GM18858 (cell line): ENCODE measurements around the gene ADD3.
A peak's percentile ranks its signal among the peaks of the same experiment; 100 is the strongest.

Experiments used
- ATAC-seq: cut with Tn5 transposase; IDR thresholded peaks from one replicate; pipeline ENCODE4 v1.9.1; 2021; ENCODE audit not compliant: unreplicated experiment

ADD3 gene, protein sequence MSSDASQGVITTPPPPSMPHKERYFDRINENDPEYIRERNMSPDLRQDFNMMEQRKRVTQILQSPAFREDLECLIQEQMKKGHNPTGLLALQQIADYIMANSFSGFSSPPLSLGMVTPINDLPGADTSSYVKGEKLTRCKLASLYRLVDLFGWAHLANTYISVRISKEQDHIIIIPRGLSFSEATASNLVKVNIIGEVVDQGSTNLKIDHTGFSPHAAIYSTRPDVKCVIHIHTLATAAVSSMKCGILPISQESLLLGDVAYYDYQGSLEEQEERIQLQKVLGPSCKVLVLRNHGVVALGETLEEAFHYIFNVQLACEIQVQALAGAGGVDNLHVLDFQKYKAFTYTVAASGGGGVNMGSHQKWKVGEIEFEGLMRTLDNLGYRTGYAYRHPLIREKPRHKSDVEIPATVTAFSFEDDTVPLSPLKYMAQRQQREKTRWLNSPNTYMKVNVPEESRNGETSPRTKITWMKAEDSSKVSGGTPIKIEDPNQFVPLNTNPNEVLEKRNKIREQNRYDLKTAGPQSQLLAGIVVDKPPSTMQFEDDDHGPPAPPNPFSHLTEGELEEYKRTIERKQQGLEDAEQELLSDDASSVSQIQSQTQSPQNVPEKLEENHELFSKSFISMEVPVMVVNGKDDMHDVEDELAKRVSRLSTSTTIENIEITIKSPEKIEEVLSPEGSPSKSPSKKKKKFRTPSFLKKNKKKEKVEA

DNA sequence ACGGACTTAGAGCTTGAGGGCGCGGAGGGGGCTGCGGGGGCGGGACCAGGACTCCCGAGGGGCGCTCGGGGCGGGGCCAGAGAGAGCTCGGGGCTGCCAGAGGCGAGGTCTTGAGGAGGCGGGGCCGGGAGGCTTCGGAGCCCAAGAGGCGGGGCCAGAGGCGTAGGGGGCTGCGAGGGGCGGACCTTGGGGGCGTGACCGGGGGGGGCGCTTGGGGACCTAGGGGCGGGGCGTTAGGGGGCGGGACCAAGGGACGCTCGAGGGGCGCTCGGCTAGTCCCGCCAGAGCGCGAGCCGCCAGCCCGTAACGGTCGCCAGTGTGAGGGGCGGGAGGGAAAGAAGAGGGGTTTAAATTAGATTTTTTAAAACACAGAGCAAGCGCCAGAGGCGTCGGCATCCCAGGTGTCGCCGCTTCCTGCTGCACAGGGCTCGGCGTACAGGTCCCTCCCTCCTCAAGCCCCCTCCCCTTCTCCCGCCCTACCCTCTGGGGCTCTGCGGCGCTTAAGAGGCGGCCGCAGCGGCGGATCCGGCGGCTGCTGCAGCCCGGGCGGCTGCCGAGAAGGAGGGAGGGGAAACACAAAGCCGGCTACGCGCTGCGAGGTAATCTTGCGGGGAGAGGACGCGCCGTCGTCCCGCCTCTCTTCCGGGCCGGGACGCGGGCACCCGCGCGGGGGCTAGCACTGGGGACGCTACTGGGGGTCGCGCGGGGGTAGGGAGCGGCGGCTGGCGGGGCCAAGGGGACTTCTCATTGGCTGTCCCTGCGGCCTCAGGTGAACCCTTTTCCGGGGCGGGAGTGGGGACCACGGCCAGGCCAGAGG lies at the start of gene ADD3:
ADD3 (plus strand) TSS at position 284 of the 817 bp plus-strand sequence. CDS start 92,670 bp downstream, outside the sequence.
- peak; percentile 28 for ATAC-seq

DNA sequence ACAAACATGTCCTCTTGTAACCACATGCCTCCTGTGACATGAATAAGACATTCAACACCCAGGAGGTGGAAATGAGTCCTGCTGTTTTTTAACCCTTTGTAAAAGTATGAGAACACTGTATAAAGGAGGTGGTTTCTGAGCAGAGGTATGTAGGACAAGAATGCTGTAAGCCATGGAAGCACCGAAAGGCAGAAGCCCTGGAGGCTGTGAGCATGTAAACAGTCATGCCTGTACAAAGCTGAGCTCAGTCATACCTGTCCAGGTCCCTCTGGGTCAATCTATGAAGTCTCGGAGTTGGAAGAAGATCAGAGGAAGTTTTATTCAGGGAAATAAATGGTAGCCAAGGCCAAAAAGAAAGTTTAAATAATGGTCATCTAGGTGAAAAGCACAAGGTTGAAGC lies 49.7 kb upstream of the ADD3 start:
- ATAC-seq: no peak

DNA sequence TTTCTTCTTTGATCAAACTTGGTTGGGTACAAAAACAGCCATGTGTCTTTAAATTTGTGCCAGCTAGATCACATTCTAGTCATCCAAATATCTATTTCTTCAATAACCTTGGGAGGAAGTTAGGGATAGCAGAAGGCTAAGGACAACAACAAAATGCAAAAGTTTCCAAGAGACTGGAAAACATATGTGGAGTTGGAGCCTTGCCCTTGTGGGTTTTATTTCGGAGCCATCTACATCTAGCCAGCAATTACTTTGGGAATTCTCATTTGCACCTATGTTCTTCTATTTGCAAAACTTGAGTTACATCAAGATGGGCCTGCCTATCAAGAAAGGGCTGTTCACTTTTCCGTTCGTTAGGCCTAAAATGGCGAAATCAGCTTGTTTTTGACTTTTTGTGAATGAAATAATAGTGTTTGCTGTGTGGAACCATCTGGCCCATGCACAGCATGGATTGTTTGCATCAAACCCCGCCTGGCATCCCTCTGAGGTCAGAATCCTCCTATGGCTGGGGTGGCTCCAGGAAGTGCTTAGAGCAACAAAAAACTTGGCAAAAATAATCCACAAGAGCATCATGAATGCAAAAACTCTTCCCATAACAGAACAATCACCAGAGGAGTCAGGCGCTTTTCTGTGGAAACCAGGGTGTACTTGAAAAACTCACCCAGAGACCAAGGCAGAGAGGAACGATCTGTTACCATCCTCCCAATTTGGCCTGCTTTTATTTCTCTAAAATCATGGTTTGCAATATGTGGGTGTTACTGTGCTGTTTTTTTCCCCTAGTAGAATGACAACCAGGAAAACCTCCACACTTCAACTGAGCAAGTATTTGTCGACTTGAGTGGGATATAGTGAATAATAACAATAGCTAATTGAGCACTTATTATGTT lies 48.3 kb upstream of the ADD3 start:
- ATAC-seq: no peak

DNA sequence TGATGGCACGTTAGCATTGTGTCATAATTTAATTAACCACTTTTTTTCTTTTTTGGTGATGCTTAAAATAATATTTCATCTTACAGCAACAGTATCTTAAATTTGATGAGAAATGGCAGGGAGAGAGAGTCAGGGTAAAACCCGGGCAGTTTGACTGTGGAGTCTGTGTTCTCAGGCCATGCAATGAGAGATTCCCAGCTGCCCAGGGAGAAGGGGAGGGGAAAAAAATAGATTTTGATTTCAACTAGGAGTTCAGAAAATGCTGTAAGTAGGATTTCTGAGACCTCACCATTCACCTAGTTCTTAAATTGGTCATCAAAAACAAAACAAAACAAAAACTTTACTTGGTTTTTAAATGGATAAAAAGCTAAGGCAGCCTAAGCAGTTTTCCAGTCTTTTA lies 47.1 kb upstream of the ADD3 start:
- no peak for ATAC-seq

DNA sequence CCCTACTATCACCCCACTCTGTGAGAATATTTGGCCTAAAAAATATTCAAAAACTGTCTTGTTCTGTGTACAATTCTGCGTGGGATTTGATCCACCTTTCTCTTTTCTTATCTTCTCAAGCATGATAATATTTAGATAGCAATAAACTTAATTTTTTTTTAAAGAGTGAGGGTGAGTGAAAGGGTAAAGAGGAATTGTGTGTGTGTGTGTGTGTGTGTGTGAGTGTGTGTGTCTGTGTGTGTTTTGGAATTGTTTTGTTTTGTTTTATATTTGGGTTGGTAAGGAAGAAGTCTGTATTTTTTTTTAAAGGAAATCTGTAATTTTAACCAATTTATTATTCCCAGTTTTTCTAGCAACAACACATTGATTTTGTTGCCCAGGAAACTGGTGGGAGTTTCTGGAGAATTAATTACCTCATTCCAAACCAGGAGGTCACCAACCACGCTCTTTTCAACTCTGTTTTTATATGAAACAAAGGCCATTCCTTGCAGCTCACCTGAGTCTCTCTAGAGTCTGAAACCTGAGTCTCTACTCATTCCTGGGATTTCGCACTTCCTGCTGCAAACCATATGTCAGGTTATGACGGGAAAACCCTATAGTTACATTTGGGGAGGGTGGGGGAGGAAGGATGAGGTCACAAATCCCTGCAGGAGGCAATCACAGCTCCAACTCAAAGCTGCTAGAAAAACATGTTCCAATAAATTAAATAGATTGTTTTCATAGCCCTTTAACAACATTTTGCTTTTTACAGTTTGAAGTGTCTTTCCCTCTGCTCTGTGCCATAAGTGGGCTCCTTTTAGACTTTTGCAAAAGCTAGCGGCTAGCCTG lies 46.4 kb upstream of the ADD3 start:
- ATAC-seq: no peak

DNA sequence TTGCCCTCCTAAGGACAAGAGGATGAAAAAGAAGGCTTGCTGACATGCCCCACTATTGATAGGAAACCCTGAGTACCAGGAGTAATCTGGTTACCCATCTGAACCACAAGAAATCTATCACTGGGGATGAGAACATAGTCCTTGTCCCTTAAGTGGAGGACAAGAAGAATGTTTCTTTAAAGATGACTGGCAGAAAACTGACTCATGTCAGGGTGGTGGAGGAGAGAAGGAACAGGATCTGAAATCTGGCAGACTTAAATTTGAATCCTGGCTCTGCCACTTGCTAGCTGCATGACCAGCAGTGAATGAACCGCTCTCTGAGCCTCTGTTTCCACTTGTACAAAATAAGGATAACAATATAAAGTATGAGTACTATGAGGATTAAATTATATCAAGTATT lies 45.5 kb upstream of the ADD3 start:
- no peak for ATAC-seq

DNA sequence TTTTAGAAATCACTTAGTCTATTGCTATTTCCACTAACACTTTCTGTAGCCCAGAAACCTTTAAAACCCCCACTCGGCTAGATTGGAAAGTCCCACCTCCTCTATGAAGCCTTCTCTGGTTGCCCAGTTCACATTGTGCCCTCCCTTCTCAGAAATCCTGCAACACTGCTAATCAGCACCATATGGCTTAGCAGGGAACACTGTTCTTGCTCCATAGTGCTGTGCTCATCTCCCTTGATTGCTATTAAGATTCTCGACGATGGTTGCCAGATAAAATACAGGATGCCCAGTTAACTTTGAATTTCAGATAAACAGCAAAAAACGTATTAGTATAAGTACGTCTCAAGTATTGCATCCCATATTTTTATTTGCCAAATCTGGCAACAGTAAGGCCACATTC lies 44.3 kb upstream of the ADD3 start:
- ATAC-seq: no peak

DNA sequence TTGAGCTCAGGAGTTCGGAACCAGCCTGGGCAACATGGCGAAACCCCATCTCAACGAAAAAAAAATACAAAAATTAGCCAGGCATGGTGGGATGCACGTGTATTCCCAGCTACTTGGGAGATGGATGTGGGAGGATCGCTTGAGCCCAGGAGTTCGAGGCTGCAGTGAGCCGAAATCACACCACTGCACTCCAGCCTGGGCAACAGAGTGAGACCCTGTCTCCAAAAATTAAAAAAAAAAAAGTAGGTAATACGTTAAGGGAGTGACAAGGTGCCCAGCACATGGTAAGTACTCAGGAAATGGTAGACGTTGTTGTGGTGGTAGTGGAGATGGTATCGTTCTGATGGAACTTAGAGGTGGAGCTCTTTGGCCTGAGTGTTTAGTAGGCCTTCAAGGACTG lies 43.5 kb upstream of the ADD3 start:
- no peak for ATAC-seq

DNA sequence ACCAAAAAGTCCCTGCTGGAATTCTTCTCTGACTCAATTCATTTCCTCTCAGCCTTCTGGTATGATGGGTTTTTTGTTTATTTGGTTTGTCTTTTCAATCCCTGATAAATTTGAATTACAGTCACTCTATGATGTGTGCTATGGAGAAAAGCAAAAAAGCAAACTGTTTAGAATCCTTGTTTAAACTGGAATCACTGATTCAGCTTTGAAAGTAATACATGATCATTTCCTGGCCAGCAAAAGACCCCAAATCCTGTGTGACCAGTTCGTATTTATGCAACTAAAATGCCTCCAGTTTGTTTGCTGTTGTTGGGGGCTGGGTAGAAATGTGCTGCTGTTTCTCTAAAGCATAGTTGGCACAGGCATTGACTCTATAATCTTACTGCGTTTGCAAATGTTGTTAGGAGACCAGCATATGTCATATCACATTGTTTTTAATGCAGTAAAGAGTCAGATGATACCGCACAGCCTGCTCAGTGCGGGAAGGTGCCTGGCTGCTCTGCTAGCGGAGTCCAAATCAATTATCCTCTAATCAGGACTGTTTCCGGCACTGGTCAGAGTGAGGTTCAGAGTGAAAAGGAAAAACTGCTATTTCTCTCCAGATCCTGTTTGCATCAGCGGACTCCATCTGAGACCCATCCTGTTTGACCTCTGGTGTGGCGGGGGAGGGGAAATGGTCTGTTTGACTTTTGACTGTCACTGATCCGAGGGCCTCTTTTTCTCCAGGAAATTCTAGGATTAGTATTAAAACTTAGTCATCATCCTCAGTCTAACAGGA lies 40.6 kb upstream of the ADD3 start:
- no peak for ATAC-seq

DNA sequence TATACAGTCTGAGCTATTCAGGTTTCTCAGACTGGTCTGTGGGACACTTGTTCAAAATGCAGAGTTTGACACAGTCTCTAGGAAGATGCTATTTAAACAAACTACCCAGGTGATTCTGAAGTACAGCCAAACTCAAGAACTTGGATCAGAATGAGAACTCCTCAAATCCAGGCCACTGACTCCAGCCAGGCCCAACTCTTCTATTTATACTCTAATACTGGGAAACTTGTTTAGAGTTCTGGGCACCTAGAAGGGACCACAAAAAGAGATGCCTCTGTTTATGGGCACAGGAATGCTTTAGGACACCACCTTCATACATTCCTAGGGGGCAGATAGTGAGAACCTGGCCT lies 40.1 kb upstream of the ADD3 start:
- no peak for ATAC-seq

DNA sequence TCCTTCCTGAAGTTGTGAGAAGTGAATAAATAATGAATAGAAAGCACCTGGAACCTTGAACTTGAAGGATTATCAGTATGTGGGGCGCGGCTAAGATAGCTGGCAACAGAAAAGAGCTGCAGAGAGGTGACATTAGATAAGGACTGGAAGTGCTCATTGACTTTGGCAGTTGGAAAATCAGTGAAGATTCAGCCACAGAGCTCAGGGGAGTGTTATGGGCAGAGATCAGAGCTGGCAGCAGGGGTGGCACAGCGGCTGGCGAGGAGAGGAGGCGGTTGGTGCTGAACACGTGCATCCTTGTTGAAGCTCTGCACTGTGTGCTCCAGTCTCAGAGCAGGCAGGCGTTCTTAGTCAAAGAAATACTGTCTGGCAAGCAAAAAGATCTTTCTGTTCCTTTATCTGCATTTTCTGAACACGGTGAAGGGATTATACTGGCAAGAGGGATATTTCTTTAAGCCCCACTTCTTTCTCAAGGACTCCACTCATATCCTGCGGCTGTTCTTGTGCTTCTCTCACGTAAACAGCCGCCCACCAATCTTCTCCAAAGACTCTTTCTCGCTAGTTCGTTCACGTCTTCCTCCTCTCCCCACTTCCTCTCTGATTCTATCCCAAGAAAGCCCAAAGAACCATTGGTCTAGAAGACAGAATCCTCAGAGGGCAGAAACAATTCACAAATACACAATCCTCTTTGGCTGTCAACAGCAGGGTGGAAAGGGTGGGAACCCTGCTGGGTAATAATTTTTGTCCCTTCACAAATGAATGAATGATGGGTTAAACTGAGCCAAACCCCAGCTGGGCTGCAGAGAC lies 38.6 kb upstream of the ADD3 start:
- ATAC-seq: no peak

DNA sequence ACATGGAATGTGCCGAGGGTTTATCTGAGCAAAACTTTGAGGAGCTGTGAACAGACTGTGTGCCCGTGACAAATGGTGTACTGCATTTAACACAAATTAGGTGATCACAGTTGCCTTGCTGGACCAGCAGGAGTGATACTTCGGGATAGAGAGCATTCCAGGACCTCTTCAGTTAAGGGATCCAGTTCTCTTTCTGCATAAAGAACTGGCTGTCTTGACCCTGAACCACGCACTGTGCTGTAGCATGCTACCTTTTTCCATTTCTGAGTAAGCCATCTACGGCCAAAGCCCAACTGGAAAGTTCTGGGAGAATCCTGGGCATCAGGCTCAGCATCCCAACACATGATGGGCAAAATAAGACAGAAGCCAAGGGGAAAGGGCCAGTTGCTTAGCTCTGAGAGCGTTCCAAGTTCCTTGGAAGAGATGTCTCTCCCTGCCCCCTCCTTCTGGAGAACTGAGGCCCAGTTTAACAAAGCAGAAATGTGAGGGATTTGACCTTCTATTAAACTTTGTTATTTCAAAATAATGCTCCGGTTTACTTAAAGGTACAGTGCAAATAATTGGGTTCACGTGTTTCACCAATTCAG lies 37.9 kb upstream of the ADD3 start:
- no peak for ATAC-seq

DNA sequence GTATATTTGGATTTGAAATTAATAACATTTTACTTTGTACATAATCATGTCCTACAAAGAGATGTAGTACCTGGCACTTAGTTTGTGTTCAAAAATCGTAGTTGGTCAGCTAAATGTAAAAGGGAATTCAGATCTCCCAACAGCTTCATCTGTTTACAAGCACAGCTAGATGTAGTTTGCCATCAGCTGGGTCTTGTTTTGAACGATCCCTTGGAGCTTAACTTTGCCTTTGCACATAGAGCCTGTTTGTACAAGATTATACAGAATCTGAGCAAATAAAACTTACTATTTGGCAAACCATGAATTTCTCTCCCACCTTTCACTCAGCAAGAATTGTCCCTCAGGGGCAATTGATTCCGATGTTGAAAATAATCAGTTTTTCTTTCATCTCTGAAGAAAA lies 36.1 kb upstream of the ADD3 start:
- ATAC-seq: no peak

DNA sequence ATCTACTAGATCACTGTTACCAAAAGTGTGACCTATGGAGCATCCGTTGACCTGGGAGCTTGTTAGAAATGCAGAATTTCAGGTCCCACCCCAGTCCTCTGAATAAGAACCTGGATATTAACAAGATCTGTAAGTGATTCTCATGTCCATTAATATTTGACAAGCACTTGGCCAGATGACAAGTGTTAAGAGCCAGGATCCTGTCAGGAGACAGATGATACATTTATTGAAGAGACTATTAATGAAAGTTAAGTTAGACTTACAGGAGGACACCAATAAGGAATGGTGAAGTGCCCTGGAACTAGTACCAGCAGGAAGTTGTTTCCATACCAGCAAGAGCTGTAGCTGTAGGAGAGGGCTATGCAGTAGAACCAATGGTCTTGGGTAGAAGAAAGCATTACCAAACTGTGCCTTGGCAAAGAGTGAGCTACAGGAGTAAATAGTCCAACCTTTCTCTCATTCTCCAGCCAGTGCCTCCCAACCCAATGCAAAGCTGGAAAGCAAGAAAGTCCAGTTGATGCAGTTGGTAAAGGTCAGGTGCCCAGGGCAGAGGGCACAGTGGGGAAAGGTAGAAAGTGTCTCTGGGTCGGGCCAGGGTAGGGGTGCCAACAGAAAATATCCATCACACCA lies 35.3 kb upstream of the ADD3 start:
- no peak for ATAC-seq

DNA sequence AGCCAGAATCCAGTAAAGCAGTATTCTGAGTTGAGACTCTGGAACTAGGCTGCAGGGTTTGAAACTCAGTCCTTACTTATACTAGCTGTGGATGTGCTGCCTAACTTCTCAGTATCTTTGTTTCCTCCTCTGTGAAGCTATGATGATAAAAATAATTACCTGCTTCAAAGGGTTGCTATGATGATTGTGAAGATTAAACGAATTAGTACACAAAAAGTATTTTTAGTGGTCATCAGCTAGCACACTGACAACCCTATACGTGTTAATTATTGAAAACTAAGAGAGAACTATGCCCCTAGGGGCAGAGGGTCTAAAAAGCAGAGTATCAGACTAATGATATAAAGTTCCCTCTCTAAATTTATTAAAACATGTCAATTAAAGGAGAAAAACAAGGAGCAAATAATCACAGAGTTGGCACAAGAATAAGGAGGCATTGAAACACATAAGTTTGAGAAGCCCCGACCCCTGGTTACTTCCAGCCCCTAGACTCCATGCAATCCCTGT lies 34.4 kb upstream of the ADD3 start:
- ATAC-seq: no peak

DNA sequence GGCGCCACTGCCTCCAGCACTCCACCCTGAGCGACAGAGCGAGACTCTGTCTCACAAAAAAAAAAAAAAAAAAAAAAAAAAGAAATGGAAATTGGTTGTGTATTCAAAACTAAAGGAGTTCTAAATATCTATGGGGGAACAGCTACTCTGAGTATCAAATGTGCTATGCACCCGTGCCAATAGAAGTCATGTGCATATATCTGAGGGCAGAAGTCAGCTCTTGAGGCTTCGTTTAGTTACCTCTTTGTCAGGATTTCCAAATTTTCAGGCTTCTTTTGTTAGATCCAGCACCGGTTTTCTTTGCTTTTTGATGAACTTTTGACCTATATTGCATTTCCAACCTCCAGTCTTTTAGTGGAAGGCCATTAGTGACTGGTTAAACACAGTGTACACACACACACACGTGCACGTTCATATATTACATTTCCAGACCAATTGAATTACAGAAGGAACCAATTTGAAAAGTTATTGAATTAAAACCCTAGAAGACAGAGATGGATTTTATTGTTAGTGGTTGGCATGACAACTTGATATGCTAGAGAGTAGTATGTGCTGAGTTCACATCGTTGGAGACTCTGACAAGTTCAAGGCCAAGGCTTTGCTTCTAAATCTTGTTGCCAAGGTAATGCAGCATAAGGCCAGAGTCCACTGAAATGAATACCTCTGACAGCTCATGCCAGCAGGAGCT lies 33.1 kb upstream of the ADD3 start:
- ATAC-seq: no peak
